GM19035 (cell line): ENCODE measurements around the gene CYS1.
"Not testable (repeated sequence)": the region's sequence is repeated elsewhere in the genome, so short reads cannot be mapped to it uniquely, and the experiment has no call there.

Source experiments
- ATAC-seq: cut with Tn5 transposase; IDR thresholded peaks from one replicate; pipeline ENCODE4 v1.9.1; 2021; ENCODE audit not compliant: unreplicated experiment

CYS1 gene, protein sequence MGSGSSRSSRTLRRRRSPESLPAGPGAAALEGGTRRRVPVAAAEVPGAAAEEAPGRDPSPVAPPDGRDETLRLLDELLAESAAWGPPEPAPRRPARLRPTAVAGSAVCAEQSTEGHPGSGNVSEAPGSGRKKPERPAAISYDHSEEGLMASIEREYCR

DNA sequence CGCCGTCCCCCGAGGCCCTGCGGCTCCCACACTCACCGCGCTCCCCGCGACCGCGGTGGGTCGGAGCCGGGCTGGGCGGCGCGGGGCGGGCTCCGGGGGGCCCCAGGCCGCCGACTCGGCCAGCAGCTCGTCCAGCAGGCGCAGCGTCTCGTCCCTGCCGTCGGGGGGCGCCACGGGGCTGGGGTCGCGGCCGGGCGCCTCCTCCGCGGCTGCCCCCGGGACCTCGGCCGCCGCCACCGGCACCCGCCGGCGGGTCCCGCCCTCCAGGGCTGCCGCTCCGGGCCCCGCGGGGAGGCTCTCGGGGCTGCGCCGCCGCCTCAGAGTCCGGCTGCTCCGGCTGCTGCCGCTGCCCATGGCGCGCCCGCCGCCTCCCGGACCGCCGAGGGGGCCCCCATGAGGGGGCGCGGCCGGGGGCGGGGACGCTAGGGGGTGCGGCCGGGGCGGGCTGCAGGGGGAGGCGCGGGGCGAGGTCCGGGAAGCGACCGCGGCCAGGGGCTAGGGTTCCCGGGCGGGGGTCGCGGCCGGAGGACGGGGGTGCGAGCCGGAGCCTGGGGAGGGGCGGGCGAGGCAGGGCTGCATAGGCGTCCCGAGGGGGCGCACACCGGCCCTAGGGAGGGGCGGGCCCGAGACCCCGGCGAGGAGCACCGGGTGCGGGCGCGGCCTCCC is at the start of gene CYS1:
Gene CYS1, minus strand, starts transcription at position 542 of the 666 bp plus-strand sequence. Its CDS starts 188 bp downstream, at position 354.
- peak; percentile 30 for ATAC-seq

DNA sequence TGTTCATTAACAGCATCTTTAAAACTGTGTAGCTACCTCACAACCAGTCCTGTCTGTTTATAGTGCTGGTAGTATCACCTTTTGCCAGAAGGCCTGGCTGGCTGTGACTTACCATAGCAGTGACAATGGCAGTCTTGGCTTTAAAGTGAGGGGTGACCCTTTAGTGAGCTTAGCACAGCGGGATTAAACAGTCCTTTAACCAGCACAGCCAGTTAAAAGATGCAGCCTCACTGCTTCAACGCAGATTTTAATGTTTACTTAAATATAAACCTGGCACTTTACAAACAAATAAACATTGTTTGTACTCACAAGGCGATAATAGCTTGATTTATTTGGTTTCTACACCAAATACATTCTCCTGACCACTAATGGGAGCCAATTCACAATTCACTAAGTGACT is 49.3 kb upstream of the CYS1 start:
- ATAC-seq, result no peak

DNA sequence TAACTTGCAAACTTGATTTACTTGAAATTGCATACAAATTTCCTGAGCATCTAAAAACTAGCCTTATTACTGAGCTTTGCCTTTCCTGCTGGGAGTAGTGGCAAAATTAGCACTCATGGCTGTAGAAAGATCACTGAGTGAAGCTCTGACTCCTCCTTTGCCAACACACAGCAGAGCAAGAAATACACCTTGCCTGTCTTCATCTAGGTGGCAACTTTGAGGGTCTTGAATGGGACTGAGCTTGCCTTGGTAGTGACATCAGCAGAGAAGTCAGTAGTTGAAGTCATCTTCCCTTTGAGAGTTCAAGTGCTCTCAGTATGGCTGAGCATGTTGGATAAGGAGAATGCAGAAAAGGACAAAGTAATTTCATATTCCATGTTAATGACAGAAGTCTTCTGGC is 48.2 kb upstream of the CYS1 start:
- no peak for ATAC-seq

DNA sequence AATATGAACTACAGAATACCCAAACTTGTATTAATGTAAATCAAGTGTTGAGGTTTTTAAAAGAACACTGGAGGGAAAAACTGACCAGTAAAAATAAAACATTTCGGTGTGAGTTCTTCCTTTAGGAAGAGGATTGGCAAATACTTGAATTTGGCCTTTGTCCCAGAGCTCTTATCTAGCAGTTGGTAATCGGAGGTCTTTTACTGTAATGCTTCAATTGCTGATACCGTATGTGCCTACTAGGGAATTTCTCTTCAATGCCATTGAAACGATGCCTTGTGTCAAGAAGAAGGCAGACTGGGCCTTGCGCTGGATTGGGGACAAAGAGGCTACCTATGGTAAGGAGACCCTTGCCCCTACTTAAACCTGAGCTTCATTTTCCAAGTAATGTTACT is 46.4 kb upstream of the CYS1 start:
- no peak for ATAC-seq

DNA sequence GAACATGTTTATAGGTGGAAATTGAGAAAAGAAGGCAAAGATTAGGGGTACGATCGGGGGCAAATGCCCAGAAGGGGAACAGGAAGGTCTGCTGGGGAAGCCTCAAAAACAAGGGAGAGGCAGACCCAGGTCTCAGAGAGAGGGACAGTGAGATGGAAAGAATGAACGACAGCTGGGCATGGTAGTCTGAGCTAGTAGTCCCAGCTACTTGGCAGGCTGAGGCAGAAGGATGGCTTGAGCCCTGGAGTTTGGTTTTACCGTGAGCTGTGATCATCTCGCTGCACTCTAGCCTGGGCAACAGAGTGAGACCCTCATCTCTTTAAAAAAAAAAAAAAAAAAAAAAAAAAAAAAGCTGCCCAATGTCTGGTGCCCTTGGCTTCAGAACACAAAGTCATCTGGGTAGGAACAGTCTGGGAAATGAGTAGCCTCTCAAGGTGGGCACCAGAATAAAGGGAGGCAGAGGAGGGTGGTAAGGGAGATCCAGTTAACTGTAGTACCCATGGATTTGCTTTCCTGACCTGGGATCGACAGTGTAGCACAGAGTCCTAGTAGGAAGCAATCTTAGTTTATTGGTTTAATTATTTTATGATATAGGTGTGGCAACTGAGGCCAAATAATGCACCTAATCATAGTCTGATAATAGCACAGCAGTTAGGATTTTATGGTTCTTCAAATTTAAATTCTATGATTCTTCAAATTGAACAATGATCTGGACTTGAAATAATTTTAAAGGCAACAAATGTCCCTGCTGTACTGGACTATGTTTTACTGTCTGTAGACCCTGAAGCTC is 45.8 kb upstream of the CYS1 start:
- ATAC-seq, result no peak

DNA sequence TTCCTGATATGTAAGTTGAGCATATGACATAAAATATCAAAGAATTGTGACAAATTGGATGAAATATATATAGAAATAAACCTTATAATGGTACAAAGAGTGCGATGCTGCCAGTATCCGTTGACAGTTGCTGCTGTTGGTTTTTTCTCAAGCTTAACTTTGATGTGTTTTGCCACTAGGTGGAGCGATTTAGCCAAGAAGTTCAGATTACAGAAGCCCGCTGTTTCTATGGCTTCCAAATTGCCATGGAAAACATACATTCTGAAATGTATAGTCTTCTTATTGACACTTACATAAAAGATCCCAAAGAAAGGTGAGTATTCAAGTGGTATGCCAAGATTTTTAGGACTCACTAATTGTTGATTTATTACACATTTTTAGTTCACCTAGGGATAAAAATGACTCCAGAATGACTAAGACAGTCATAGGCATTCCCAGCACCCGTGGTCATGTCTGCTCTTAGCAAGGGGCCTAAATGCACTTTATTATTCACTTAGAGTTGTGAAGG is 44.4 kb upstream of the CYS1 start:
- no peak for ATAC-seq

DNA sequence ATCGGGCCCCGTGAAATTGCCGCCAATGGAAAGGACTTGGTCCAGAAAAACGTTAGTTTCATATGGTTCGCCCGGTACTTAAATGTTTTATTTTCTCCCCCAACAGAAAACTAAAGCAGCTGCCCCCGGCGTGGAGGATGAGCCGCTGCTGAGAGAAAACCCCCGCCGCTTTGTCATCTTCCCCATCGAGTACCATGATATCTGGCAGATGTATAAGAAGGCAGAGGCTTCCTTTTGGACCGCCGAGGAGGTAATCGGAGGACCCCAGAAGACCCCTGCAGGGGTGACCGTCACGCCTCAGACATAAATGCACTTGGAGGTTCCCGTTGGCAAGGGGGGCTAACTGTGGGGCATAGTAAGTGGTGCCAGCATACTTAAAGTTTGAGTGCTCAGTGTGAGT is 43.1 kb upstream of the CYS1 start:
- ATAC-seq, result no peak

DNA sequence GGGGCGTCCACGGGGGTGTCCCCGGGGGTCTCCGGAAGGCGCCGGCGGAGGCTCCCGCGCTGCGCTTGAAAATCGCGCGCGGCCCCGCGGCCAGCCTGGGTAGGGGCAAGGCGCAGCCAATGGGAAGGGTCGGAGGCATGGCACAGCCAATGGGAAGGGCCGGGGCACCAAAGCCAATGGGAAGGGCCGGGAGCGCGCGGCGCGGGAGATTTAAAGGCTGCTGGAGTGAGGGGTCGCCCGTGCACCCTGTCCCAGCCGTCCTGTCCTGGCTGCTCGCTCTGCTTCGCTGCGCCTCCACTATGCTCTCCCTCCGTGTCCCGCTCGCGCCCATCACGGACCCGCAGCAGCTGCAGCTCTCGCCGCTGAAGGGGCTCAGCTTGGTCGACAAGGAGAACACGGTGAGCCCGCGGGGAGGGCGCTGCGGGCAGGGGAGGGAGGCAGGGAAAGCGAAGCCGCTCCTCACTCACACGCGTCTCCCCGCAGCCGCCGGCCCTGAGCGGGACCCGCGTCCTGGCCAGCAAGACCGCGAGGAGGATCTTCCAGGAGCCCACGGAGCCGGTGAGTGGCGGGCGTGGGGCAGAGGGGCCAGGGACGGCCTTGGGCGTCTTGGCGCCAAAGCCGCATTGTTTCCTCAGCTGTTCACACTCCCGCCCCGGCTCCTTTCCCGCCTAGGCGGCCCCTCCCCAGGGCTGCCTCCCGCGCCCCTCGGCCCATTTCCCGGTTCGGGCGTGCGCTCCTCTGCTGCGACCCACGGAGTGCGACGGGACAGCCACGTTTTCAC is 42.5 kb upstream of the CYS1 start, which contains the start of gene RRM2:
Gene RRM2, plus strand, starts transcription at position 240 of the 781 bp plus-strand sequence. Its CDS starts 60 bp downstream, at position 300.
- peak; percentile 65 for ATAC-seq

DNA sequence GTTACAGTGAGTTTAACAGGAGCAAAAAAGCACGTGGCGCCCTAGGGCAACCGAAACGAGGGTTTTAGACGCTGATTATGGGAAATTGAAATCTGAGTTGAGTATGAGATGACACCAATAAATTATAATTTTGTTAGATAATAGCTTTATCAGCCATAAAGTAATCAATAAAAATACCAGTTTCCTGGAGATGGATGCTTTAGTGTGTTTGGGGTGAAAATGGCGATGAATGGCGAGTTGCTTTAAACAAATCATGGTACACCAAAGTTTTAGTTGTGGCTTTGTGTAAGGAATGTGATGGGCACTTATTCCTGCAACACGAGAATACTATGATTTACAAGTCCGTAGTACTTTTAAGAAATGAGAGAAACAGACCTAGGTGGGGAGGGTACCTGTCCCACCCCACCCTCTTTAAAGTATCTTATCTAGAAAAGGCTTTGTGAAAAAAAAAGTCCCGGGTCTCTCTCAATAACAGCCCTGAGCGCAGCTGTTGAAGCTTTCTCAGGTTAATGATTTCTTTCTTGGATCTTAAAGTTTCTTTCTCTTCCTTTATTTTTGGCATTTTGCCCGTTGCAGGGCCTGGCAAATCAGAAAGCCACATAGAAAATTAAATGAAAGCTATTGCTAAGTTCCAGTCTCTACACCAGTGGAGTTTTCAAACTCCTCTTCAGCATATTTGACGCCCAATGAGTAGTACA is 40.8 kb upstream of the CYS1 start:
- ATAC-seq, result no peak

DNA sequence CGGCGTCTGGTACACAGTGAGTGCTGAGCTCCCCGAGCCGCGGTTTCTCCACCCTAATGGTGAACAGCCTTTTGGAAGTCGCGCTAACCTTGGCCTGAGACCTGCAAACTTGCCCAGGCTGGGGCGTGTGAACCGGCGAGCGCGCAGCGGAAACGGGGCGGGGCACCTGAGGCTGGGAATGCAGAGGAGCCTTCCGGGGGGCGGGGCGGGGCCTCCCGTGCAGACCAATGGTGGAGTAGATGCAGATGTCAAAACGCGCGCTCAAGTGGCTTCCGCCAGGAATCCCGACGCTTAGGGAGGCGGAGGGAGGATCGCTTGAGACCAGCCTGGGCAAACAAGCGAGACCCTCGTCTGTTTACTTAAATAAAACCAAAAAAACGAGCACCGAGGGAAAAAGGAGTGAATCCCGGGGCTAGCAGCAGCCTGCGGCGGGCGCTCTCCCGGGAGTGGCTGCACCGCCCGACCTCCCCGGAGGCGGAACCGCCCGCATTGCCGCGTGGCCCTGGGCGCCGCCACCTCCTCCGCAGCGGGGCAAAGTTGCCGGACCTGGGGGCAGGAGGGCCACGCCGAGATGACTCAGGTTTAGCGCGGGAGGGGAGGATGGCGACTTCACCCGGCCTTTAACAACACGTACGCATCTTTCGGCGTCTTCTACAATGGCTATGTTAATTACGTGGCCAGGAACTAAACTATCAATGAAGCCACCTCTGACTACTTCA is 40.1 kb upstream of the CYS1 start:
- peak; percentile 56 for ATAC-seq

DNA sequence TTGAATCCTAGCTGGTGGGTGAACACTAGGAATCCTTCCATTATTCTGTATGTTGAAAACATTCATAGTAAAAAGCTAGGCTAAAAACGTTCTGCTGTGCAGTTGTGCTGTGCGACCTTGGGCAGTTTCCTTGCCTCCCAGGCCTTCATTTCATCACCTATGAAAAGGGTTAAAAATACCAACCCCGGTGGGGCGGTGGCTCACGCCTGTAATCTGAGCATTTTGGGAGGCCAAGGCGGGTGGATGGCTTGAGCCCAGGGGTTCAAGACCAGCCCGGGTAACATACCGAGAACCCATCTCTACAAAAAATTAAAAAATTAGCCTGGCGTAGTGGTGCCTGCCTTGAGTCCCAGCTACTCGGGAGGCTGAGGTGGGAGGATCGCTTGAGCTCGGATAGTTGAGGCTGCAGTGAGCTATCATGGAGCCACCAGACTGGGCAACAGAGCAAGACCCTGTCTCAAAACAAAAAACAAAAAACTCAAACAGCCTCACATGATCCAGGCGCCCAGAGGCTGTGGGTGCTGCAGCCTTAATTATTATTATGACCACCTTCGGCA is 39.5 kb upstream of the CYS1 start:
- no peak for ATAC-seq

DNA sequence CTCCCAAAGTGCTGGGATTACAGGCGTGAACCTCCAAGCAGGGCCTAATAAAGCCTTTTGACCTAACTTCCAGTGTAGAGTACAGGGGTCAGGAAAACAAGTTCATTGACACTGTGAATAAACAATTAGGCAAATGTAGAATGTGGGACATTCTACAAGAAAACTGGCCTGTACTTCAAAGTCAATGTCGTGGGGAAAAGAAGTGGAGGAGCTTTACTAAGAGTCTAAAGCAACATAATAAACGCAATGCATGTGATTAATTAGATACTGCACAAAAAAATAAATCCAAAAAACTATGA is 38.8 kb upstream of the CYS1 start:
- ATAC-seq, result no peak

DNA sequence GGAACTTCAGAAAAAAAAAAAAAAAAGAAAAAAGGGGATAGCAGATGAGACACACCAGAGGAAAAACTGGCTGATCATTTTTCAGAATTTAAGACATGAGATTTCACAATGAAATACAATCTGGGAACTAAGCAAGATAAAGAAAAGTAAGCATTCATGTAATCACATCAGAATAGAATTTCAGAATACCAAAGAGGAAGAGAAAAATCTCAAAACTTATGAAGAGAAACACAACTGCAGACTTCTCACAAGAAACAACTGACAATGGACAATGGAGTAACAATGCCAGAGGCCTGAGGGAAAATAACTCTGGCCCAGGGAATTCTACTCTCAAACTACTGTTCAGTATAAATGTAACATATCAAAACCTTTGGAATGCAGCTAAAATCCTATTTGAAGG is 29.1 kb upstream of the CYS1 start:
- ATAC-seq, result no peak

DNA sequence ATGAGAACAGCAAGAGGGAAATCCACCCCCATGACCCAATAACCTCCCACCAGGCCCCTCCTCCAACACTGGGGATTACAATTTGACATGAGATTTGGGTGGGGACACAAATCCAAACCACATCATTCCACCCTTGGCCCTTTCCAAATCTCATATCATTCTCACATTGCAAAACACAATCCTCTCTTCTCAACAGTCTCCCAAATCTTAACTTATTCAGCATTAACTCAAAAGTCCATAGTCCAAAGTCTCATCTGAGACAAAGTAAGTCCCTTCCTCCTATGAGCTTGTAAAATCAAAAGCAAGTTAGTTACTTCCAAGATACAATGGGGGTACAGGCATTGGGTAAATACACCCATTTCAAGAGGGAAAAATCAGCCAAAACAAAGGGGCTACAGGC is 24.7 kb upstream of the CYS1 start:
- not testable (repeated sequence) for ATAC-seq

DNA sequence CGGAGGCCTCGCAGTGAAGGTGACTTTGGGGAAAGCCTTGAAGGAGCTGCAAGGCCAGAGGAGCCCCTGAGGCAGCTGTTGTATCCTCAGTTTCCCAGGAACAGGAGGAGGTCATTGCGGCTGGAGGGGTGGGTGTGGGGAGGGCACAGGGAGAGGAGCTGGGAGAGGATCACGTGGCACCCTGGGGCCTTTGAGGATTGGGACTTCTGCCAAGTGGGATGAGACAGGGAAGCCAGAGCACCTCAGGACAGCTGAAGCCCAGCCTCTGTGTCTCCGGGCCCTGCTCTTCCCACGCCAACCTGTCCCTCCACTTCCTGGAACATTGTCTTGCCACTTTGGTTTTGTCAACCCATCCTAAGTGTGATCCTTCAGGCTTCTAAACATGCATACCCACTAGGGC is 23.0 kb upstream of the CYS1 start:
- ATAC-seq, result no peak

DNA sequence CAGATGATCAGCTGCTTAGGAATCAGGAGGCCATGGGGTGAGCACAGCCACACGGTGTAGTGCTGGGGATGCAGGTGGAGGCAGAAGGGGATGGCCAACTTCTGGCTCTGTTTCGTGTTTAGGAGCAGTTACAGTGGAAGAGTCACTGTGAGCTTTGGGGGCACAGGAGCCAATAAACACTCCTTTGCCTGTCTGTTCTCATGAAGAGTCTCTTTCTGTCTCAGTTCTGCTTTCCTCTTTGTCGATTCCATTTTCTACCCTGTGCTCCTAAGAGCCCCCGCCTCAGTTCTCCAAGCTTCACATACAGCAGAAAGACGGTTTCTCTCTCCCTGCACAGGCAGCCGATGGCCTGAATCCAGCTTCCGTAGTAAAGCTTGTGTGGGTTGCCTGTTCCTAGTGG is 21.3 kb upstream of the CYS1 start:
- no peak for ATAC-seq

DNA sequence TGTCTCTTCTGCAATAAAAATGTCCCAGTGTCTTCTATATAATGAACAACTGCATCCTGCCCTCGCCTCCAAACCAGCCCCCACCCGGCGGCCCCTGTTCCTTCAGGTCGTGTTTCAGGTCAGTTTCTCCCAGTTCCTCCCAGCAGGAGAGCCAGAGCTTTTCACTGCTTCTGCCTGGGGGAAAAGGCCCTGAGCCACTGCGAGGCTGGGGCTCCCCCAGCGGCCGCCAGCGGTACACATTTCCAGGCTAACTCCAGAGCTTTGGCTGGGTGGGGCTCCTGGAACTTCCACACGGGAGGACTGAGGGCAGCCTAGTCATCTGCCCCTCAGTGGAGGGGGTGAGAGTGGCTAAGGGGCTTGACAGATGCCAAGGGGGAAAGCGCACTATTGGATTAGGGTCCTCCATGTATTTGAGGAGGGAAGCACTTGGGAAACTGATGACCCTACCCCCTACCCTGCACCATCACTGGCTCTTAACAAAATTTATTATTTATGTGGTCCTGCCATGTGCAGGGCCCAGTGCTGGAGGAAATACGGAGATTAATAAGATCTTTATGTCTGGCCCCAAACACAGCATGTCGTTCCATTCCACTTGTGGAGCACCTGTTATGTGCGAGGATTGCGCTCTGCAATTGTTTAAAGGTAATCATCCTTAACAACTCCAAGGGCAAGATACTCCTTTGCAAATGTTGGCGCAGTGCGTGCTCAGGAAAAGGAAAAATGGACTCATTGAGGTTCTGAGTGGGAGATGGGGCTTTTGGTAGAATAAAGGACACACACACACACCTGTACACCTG is 17.3 kb upstream of the CYS1 start:
- ATAC-seq, result peak; percentile 53

DNA sequence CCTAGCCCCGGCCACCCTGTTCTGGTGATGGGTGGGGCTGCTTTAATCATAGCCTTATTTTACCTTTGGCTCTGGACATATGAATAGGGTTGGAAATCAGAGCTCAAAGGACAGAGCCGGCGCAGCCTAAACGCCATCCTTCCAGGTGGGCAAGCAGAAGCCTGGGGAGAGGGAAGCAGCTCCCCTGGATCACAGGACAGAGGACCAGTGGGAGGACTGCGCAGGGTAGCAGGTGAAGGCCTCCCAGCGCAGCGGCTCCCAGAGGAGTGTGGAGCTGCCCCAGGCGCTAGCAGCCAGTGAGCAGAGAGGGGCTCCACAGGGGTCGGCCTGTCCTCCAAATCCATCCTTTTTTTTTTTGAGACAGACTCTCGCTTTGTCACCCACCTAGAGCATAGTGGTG is 16.4 kb upstream of the CYS1 start:
- no peak for ATAC-seq

DNA sequence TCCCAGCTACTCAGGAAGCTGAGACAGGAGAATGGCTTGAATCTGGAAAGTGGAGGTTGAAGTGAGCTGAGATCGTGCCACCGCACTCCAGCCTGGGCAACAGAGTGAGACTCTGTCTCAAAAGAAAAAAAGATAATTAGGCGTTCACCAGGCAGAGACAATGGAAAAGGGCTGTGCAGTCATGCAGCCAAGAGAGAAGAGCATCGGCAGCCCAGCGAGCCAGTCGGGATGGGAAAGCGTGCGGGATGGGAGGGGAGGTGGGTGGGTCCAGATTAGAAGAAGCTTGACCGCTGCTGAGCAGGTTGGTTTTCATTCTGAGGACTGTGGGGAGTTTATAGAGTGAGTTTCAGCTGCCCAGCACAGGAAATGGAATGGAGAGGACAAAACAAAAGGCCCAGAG is 15.0 kb upstream of the CYS1 start:
- no peak for ATAC-seq
